Thyroid gland (tissue), 4 donors: ENCODE data around the gene LZIC.

Experiments used
- CTCF ChIP-seq, 6 experiments: fragments of 200-600 bp in 3 of 6; fragments of 450-650 bp in 3 of 6; sonication (generic) in 3 of 6; IDR thresholded peaks; one replicate each; pipeline ENCODE4 v1.5.1; 2016 to 2019; ENCODE audit warnings: antibody characterized with exemption in 6 of 6, mild to moderate bottlenecking in 2 of 6, inconsistent platforms in 1 of 6, moderate library complexity in 1 of 6
- POLR2A ChIP-seq, 2 donors: fragments of 450-650 bp; IDR thresholded peaks; one replicate each; pipeline ENCODE4 v1.6.1; 2017; ENCODE audit warnings: antibody characterized with exemption in 2 of 2, mild to moderate bottlenecking in 2 of 2, moderate library complexity in 1 of 2

GRCh38 chr1:9989773-9990172, 46.6 kb upstream of the LZIC start:
- TF ChIP-seq CTCF (IDR thresholded peaks at IDR 0.05) = no peak
- TF ChIP-seq POLR2A (IDR thresholded peaks at IDR 0.05) = no peak
